SKM-1 (cell line): Measurements from ENCODE around the gene ITM2B.

Experiments used
- DNase-seq: peaks from one replicate; lab custom pipeline; 2025; ENCODE audit not compliant: unreplicated experiment; lab: John Stamatoyannopoulos, UW

The ITM2B gene

GRCh38 chr13:48302871-48303358 is 69.9 kb downstream of the ITM2B start:
- no peak for DNase-seq

- DNase-seq: peak; percentile 72
These were observed 70.5 kb downstream of the ITM2B start, which contains the start of gene RB1 for GRCh38 chr13:48303359-48304142. TSS of gene RB1 (plus strand) at chr13:48303751. CDS start at chr13:48303913, 162 bp downstream.

- DNase-seq: peak; percentile 16
These were observed 71.3 kb downstream of the ITM2B start for GRCh38 chr13:48304143-48304876.

- no peak for DNase-seq
These were observed 78.2 kb downstream of the ITM2B start for GRCh38 chr13:48311223-48311622.

GRCh38 chr13:48315969-48316650 is 83.1 kb downstream of the ITM2B start:
- no peak for DNase-seq

GRCh38 chr13:48316826-48317510 is 84.0 kb downstream of the ITM2B start:
- DNase-seq: no peak

GRCh38 chr13:48317511-48318376 is 84.7 kb downstream of the ITM2B start:
- no peak for DNase-seq

GRCh38 chr13:48318377-48318811 is 85.4 kb downstream of the ITM2B start:
- no peak for DNase-seq

GRCh38 chr13:48318821-48319511 is 86.0 kb downstream of the ITM2B start:
- DNase-seq: no peak
